Measurements from ENCODE around the gene PNPT1.
"Not testable (repeated sequence)": the region's sequence is repeated elsewhere in the genome, so short reads cannot be mapped to it uniquely, and the experiment has no call there.

PNPT1 gene

GRCh38 chr2:55609938-55610578, 83.6 kb downstream of the PNPT1 start:
- no peak overlapping the region for H3K4me3 ChIP-seq (ENCODE audit: low read length)
- TF ChIP-seq, protein P1, sequence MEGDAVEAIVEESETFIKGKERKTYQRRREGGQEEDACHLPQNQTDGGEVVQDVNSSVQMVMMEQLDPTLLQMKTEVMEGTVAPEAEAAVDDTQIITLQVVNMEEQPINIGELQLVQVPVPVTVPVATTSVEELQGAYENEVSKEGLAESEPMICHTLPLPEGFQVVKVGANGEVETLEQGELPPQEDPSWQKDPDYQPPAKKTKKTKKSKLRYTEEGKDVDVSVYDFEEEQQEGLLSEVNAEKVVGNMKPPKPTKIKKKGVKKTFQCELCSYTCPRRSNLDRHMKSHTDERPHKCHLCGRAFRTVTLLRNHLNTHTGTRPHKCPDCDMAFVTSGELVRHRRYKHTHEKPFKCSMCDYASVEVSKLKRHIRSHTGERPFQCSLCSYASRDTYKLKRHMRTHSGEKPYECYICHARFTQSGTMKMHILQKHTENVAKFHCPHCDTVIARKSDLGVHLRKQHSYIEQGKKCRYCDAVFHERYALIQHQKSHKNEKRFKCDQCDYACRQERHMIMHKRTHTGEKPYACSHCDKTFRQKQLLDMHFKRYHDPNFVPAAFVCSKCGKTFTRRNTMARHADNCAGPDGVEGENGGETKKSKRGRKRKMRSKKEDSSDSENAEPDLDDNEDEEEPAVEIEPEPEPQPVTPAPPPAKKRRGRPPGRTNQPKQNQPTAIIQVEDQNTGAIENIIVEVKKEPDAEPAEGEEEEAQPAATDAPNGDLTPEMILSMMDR (conservative IDR thresholded peaks at IDR 0.05; ENCODE audit: low read depth, low read length), result no peak
- DNase-seq (ENCODE audit: low read depth), result no peak

DNA sequence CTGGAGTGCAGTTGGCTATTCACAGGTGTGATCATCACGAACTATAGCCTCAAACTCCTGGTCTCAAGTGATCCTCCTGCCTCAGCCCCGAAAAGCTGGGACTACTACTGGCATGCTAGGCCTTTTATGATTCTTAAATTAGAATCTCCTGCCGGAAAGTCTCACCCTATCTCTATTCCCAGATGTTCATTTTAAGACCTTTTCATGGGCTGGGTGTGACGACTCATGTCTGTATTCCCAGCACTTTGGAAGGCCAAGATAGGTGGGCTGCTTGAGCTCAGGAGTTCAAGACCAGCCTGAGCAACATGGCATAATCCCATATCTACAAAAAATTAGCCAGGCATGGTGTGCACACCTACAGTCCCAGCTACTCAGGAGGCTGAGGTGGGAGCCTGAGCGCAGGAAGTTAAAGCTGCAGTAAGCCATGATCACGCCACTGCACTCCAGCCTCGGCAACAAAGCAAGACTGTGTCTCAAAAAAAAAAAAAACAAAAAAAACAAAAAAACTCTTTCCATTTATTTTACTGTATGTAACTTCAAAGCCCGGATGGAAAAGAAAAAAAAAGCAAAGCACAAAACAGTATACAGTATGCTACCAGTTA, 84.3 kb downstream of the PNPT1 start:
- DNase-seq (ENCODE audit: low read depth), result no peak
- H3K4me3 ChIP-seq (ENCODE audit: low read length), result no peak overlapping the region
- TF ChIP-seq, protein P1 (conservative IDR thresholded peaks at IDR 0.05; ENCODE audit: low read depth, low read length), result no peak

DNA sequence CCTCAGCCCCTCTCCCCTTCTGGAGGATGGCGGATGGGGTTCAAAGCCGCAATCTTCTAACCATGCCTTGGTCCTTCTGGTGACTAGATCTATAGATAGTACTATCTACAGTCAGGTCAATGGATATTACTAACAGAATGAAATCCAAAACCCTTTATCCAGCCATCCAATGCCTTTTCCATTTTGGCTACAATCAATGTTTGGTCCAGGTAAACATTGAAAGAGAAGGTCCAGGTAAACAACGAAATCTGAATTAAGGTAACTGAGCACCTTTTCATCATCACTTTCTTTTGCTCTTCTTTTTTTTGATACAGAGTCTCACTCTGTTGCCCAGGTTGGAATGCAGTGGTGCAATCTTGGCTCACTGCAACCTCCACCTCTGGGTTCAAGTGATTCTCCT, 85.9 kb downstream of the PNPT1 start:
- no peak for DNase-seq (ENCODE audit: low read depth)
- no peak overlapping the region for H3K4me3 ChIP-seq (ENCODE audit: low read length)
- TF ChIP-seq, protein P1 (conservative IDR thresholded peaks at IDR 0.05; ENCODE audit: low read depth, low read length), result no peak

- DNase-seq (ENCODE audit: low read depth), result no peak
- no peak overlapping the region for H3K4me3 ChIP-seq (ENCODE audit: low read length)
- TF ChIP-seq, protein P1 (conservative IDR thresholded peaks at IDR 0.05; ENCODE audit: low read depth, low read length), result no peak
Observed at GRCh38 chr2:55604027-55604565, 89.5 kb downstream of the PNPT1 start.

DNA sequence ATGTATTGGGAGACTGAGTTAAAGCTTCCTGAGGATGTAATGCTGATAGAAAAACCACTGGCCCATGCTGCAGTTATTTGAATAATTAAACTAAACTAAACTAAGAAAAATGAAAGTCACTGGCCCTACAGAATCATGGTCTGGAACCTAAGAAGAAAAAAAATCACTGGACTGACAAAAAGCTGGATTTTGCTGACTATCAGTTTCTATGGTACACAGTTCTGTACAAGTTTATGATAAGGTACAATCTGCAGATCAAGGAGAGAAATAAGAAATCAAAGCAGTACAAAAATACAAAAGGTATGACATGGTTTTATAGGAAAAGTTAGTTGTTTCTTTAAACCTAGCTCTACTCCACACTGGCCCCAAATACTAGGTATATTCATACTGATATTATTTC, 91.8 kb downstream of the PNPT1 start:
- DNase-seq (ENCODE audit: low read depth), result no peak
- TF ChIP-seq, protein P1 (conservative IDR thresholded peaks at IDR 0.05; ENCODE audit: low read depth, low read length), result no peak

DNA sequence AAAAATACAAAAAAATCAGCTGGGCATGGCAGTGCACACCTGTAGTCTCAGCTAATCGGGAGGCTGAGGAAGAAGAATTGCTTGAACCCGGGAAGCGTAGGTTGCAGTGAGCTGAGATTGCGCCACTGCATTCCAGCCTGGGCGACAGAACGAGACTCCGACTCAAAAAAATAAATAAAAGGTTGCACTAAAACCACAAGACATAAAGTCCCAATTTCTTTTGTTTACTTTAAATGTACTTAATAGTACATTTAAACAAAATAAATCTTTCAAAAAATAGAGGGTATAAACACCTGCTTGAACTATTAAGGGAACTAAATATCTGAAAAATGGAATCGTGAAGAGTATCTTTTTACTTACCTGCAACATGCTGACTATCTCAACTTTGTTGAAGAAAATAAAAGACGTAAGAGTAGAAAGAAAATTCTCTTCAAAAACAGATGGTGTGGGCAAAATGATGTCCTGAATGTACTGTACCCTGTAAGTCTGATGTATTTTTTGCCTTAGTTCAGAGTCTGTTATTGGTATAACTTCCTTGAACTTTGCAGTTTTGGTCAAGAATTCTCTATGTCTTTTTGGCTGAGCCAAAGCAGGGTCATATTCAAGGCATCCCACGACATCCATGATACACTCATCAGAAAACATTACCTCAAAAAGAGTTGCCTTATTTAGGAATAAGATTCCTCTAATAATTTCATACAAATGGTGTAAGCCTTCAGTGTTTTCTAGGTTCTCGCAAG, 95.4 kb downstream of the PNPT1 start:
- no peak overlapping the region for H3K4me3 ChIP-seq (ENCODE audit: low read length)
- no peak for DNase-seq (ENCODE audit: low read depth)
- TF ChIP-seq, protein P1 (conservative IDR thresholded peaks at IDR 0.05; ENCODE audit: low read depth, low read length), result no peak

More for the DNA sequence above, 91.8 kb downstream of the PNPT1 start:
- H3K4me3 ChIP-seq (ENCODE audit: low read length), result no peak overlapping the region

- DNase-seq (ENCODE audit: low read depth); H3K4me3 ChIP-seq (ENCODE audit: low read length): not testable (repeated sequence)
Observed at GRCh38 chr2:55596795-55597194, 96.8 kb downstream of the PNPT1 start.

Data from retinal pigment epithelial cell (primary cell).